HFFc6 (cell line): Measurements from ENCODE around the gene CAPN10. TPM values are rescaled to one million over a fixed set of nuclear protein-coding genes. Genes with fewer than 3 reads are reported as not detected.
A peak's percentile ranks its signal among the peaks of the same experiment; 100 is the strongest.

Experiments
- DNase-seq: peaks from one replicate; pipeline ENCODE4 v3.0.0-alpha.2; 2018
- H3K27ac Mint-ChIP-seq: 2 replicates; pipeline ENCODE4 v1.8.0; 2020; ENCODE audit warnings: mild to moderate bottlenecking, mixed read lengths
- H3K27me3 Mint-ChIP-seq: 2 replicates; pipeline ENCODE4 v1.8.0; 2021; ENCODE audit warnings: mild to moderate bottlenecking, moderate library complexity, mixed read lengths; ENCODE audit not compliant: insufficient read depth
- H3K36me3 Mint-ChIP-seq: 2 replicates; pipeline ENCODE4 v1.8.0; 2021; ENCODE audit warnings: low read depth, mixed read lengths
- H3K4me1 Mint-ChIP-seq: 2 replicates; pipeline ENCODE4 v1.8.0; 2020; ENCODE audit warnings: low read depth, mixed read lengths
- H3K4me3 Mint-ChIP-seq: 2 replicates; pipeline ENCODE4 v1.8.0; 2020; ENCODE audit warnings: mild to moderate bottlenecking, moderate library complexity, mixed read lengths
- H3K9me3 Mint-ChIP-seq: 2 replicates; pipeline ENCODE4 v1.8.0; 2020; ENCODE audit warnings: mild to moderate bottlenecking, mixed read lengths
- CTCF ChIP-seq: fragments of 200-600 bp; sonication (generic); IDR thresholded peaks from 2 replicates; pipeline ENCODE4 v1.5.0; 2021; ENCODE audit warnings: antibody characterized with exemption, mild to moderate bottlenecking
- total RNA-seq, 6 experiments: library from RNA; stranded (reverse); fragmentation: NEBNext Ultra II Directional; extraction: Animal tissue kit (Norgen Biotek cat#: 25700); gene quantifications; 2 replicates in 1 of 6; 3 replicates in 5 of 6; pipeline ENCODE4 v1.2.3, GENCODE V29; 2021

CAPN10 gene
- total RNA-seq, 6 experiments from 2014 or later: 13.9 to 20.5 (median 15.0) TPM

GRCh38 chr2:240553956-240554480 is 32.5 kb upstream of the CAPN10 start:
- DNase-seq: no peak
- Mint-ChIP-seq H3K27me3 (no peaks in the 10 kb centered on the region), H3K4me1 (peaks cover 11% of the 10 kb centered on the region)

GRCh38 chr2:240554767-240555493 is 31.6 kb upstream of the CAPN10 start:
- no peak for TF ChIP-seq CTCF
- H3K27ac Mint-ChIP-seq: no peak overlapping the region
- no peak overlapping the region for H3K4me3 Mint-ChIP-seq
- no peaks in the 10 kb centered on the region for H3K27me3 Mint-ChIP-seq
- H3K36me3 Mint-ChIP-seq: peaks cover 16% of the 10 kb centered on the region
- no peak for DNase-seq
- peaks cover 20% of the 10 kb centered on the region for H3K4me1 Mint-ChIP-seq
- H3K9me3 Mint-ChIP-seq: no peaks in the 10 kb centered on the region

More at GRCh38 chr2:240553956-240554480, 32.5 kb upstream of the CAPN10 start:
- Mint-ChIP-seq H3K9me3 (no peaks in the 10 kb centered on the region), H3K4me3 (no peak overlapping the region), H3K36me3 (peaks cover 10% of the 10 kb centered on the region), H3K27ac (no peak overlapping the region)
- no peak for TF ChIP-seq CTCF

GRCh38 chr2:240555541-240556250 is 30.8 kb upstream of the CAPN10 start:
- H3K4me3 Mint-ChIP-seq: no peak overlapping the region
- H3K9me3 Mint-ChIP-seq: no peaks in the 10 kb centered on the region
- no peaks in the 10 kb centered on the region for H3K27me3 Mint-ChIP-seq
- TF ChIP-seq CTCF: no peak
- DNase-seq: no peak
- H3K27ac Mint-ChIP-seq: no peak overlapping the region
- peaks cover 15% of the 10 kb centered on the region for H3K36me3 Mint-ChIP-seq
- H3K4me1 Mint-ChIP-seq: peaks cover 22% of the 10 kb centered on the region

GRCh38 chr2:240556553-240557100 is 29.9 kb upstream of the CAPN10 start:
- Mint-ChIP-seq H3K36me3 (peaks cover 11% of the 10 kb centered on the region), H3K4me3 (no peak overlapping the region), H3K9me3 (no peaks in the 10 kb centered on the region), H3K4me1 (peaks cover 27% of the 10 kb centered on the region), H3K27ac (no peak overlapping the region), H3K27me3 (no peaks in the 10 kb centered on the region)
- DNase-seq: peak; percentile 31
- peak; percentile 74 for TF ChIP-seq CTCF

- H3K27me3 Mint-ChIP-seq: no peaks in the 10 kb centered on the region
- H3K36me3 Mint-ChIP-seq: 0 out of 2 replicates have a peak, but pooled peaks cover 6% of the 10 kb centered on the region
- peaks cover 33% of the 10 kb centered on the region for H3K4me1 Mint-ChIP-seq
- no peak overlapping the region for H3K27ac Mint-ChIP-seq
- TF ChIP-seq CTCF: no peak; the same call in none of the 2 replicates
- H3K4me3 Mint-ChIP-seq: no peak overlapping the region
- no peaks in the 10 kb centered on the region for H3K9me3 Mint-ChIP-seq
- DNase-seq: no peak
Observed at GRCh38 chr2:240557101-240557751, 29.3 kb upstream of the CAPN10 start.
